HepG2 (cell line): Measurements from ENCODE around the gene PEAK1. TPM values are rescaled to one million over a fixed set of nuclear protein-coding genes. Genes with fewer than 3 reads are reported as not detected.

Experiments used
- ATAC-seq: fragments of 200-7000 bp; cut with Tn5 transposase; 3 replicates; pipeline ENCODE4 v1.9.1; 2020; ENCODE audit warnings: mild to moderate bottlenecking, moderate library complexity
- BruUV-seq: library from RNA; stranded (reverse); fragments of 400-500 nt; replicated peaks from 2 replicates; lab custom pipeline; 2021; lab: Mats Ljungman, UMichigan
- CTCF ChIA-PET: fragments of 300-600 bp; formaldehyde crosslinking; extraction: SDS; loops from one replicate; lab custom pipeline; 2021; ENCODE audit warnings: low total read pairs, inconsistent platforms, low intra/inter-chr PET ratio; lab: Yijun Ruan, JAX
- POLR2A ChIA-PET: fragments of 350-600 bp; sonication (Branson Sonifier 250); formaldehyde crosslinking; loops from one replicate; lab custom pipeline; 2020; ENCODE audit warnings: antibody characterized with exemption, inconsistent platforms; lab: Yijun Ruan, JAX
- DNase-seq: peaks from one replicate; pipeline ENCODE4 v3.0.0-alpha.2; 2015; ENCODE audit warnings: low spot score
- FAIRE-seq: peaks from 3 replicates; lab custom pipeline; 2011; peaks lifted over from hg19 to GRCh38; lab: Jason Lieb, UNC
- H2AFZ ChIP-seq: one replicate; pipeline ENCODE4 v1.6.1; 2011; ENCODE audit warnings: low read length, inconsistent platforms
- H3K27ac ChIP-seq: fragments of 300-600 bp; 3 replicates; pipeline ENCODE4 v1.8.0; 2011; ENCODE audit warnings: mixed run types, mild to moderate bottlenecking, mixed read lengths, low read length, inconsistent platforms; ENCODE audit not compliant: insufficient read depth; ENCODE audit errors: extremely low read length
- H3K27me3 ChIP-seq, 2 experiments: fragments of 200-600 bp in 1 of 2; 2 replicates in 1 of 2; 3 replicates in 1 of 2; pipeline versions ENCODE4 v1.6.0 to v1.8.0; 2011; ENCODE audit warnings: low read length in 2 of 2, mild to moderate bottlenecking in 2 of 2, moderate library complexity in 2 of 2, inconsistent platforms in 1 of 2; ENCODE audit not compliant: insufficient read depth in 2 of 2, control insufficient read depth in 1 of 2
- H3K36me3 ChIP-seq, 2 experiments: fragments of 200-600 bp in 1 of 2; replicated peaks in 1 of 2; 2 replicates in 1 of 2; 3 replicates in 1 of 2; pipeline versions ENCODE4 v1.5.1 to v1.8.0; 2011; ENCODE audit warnings: low read length in 2 of 2, inconsistent platforms in 1 of 2; ENCODE audit not compliant: insufficient read depth in 2 of 2, control insufficient read depth in 1 of 2
- H3K4me1 ChIP-seq: 2 replicates; pipeline ENCODE4 v1.5.1; 2012; ENCODE audit warnings: low read length, inconsistent platforms; ENCODE audit not compliant: insufficient read depth
- H3K4me2 ChIP-seq: 2 replicates; pipeline ENCODE4 v1.6.0; 2011; ENCODE audit warnings: low read depth, low read length, inconsistent platforms
- H3K4me3 ChIP-seq, 3 experiments: fragments of 200-600 bp in 1 of 3; sonication (generic), shearing (Covaris generic) in 1 of 3; replicated peaks in 1 of 3; 2 replicates each; pipeline ENCODE4 v1.5.1; 2011 to 2016; ENCODE audit warnings: low read length in 3 of 3, inconsistent platforms in 2 of 3, low read depth in 2 of 3, mild to moderate bottlenecking in 2 of 3, control low read depth in 1 of 3, mixed read lengths in 1 of 3; ENCODE audit not compliant: insufficient read depth in 1 of 3
- H3K79me2 ChIP-seq: one replicate; pipeline ENCODE4 v1.6.1; 2011; ENCODE audit warnings: low read length, inconsistent platforms; ENCODE audit not compliant: insufficient read depth
- H3K9ac ChIP-seq: 2 replicates; pipeline ENCODE4 v1.6.0; 2011; ENCODE audit warnings: mild to moderate bottlenecking, low read depth, low read length, inconsistent platforms; ENCODE audit not compliant: insufficient read depth
- H3K9me3 ChIP-seq: 2 replicates; pipeline ENCODE4 v1.5.1; 2012; ENCODE audit warnings: mild to moderate bottlenecking, low read length
- H4K20me1 ChIP-seq: 2 replicates; pipeline ENCODE4 v1.6.0; 2011; ENCODE audit warnings: inconsistent platforms, mild to moderate bottlenecking, low read length, moderate library complexity; ENCODE audit not compliant: insufficient read depth
- ARID4A ChIP-seq: sonication (generic); formaldehyde crosslinking; IDR thresholded peaks from 2 replicates; pipeline ENCODE4 v1.5.0; 2020; ENCODE audit warnings: mild to moderate bottlenecking, missing genetic modification reagents, borderline replicate concordance
- GABPA ChIP-seq, 2 experiments: IDR thresholded peaks; 2 replicates each; pipeline ENCODE4 v1.6.1; 2011 to 2016; ENCODE audit warnings: low read depth in 2 of 2, low read length in 1 of 2, missing biosample characterization in 1 of 2, missing genetic modification characterization in 1 of 2
- GABPB1 ChIP-seq: IDR thresholded peaks from 2 replicates; pipeline ENCODE4 v1.6.1; 2016; ENCODE audit warnings: mild to moderate bottlenecking, missing genetic modification reagents, moderate library complexity, missing compliant biosample characterization
- REST ChIP-seq, 2 experiments: IDR thresholded peaks; 2 replicates each; pipeline ENCODE4 v1.6.1; 2011 to 2012; ENCODE audit warnings: low read length in 2 of 2, borderline replicate concordance in 1 of 2, low read depth in 1 of 2, mild to moderate bottlenecking in 1 of 2, moderate library complexity in 1 of 2
- SAFB2 ChIP-seq: sonication (generic); formaldehyde crosslinking; IDR thresholded peaks from 2 replicates; pipeline ENCODE4 v1.5.1; 2020; ENCODE audit warnings: missing genetic modification reagents, low read depth, mild to moderate bottlenecking, borderline replicate concordance
- SOX6 ChIP-seq, 2 experiments: fragments of 450-650 bp in 1 of 2; sonication (generic) in 1 of 2; formaldehyde crosslinking in 1 of 2; IDR thresholded peaks; 2 replicates each; pipeline versions ENCODE4 v1.4.0 to v1.6.1; 2017 to 2020; ENCODE audit warnings: antibody characterized with exemption in 1 of 2, mild to moderate bottlenecking in 1 of 2, missing genetic modification reagents in 1 of 2
- ZBTB46 ChIP-seq: sonication (generic); formaldehyde crosslinking; IDR thresholded peaks from 2 replicates; pipeline ENCODE4 v1.4.0; 2020; ENCODE audit warnings: mild to moderate bottlenecking, missing genetic modification reagents, borderline replicate concordance
- ZFP1 ChIP-seq: IDR thresholded peaks from 2 replicates; pipeline ENCODE4 v1.6.1; 2016
- ZNF253 ChIP-seq: sonication (generic); formaldehyde crosslinking; IDR thresholded peaks from 2 replicates; pipeline ENCODE4 v1.8.0; 2022; ENCODE audit warnings: mild to moderate bottlenecking, missing genetic modification reagents, borderline replicate concordance
- ZNF414 ChIP-seq: sonication (generic); formaldehyde crosslinking; IDR thresholded peaks from 2 replicates; pipeline ENCODE4 v1.5.0; 2020; ENCODE audit warnings: missing genetic modification reagents
- ZNF780A ChIP-seq: sonication (generic); formaldehyde crosslinking; IDR thresholded peaks from 2 replicates; pipeline ENCODE4 v1.8.0; 2022; ENCODE audit warnings: mild to moderate bottlenecking, missing genetic modification reagents, moderate library complexity
- ZNF784 ChIP-seq: sonication (generic); formaldehyde crosslinking; IDR thresholded peaks from 2 replicates; pipeline ENCODE4 v1.5.1; 2020; ENCODE audit warnings: missing genetic modification reagents, mild to moderate bottlenecking, borderline replicate concordance
- WGBS: methylation state at CpG from one replicate; pipeline ENCODE4 v1.1.6; 2017; ENCODE audit warnings: low lambda C conversion rate; 5-methylcytosine and 5-hydroxymethylcytosine counted together
- in situ Hi-C: cut with HindIII; loops from 2 replicates; pipeline ENCODE4 v1.10.0; 2017; ENCODE audit warnings: low pct_unique_long_range_greater_than_20kb; ENCODE audit not compliant: extremely low pct_ligation_motif_present
- intact Hi-C: fragments of 100-400 bp; cut with micrococcal nuclease; formaldehyde crosslinking; loops from one replicate; pipeline ENCODE4 v1.10.0; 2022; ENCODE audit not compliant: unreplicated experiment
- polyA plus RNA-seq, 8 experiments: library from polyadenylated mRNA; depleted of rRNA in 3 of 8; stranded (reverse) in 7 of 8; unstranded in 1 of 8; fragments of >200 nt; fragmentation: Illumina TruSeq in 4 of 8; extraction: Trizol in 4 of 8; gene quantifications; 2 replicates each; pipeline versions ENCODE4 v1.2.1 to v1.2.3, GENCODE V29; 2011 to 2016; ENCODE audit warnings: low read depth in 4 of 8, missing spikeins in 1 of 8, mixed read lengths in 1 of 8; ENCODE audit not compliant: insufficient read depth in 1 of 8
- total RNA-seq, 5 experiments: library from RNA; depleted of rRNA; stranded (reverse); fragments of >200 nt; fragmentation: Illumina TruSeq; extraction: Trizol; gene quantifications; 2 replicates each; pipeline ENCODE4 v1.2.3, GENCODE V29; 2016; ENCODE audit warnings: low read depth in 1 of 5

Gene PEAK1
- total and polyA plus RNA-seq, 2 of the 13 experiments (the other 11 are each of a cell fraction or from before 2014, with no cell fraction given): 6.0 to 6.6 TPM

GRCh38 chr15:77221708-77222107 is 198.2 kb downstream of the PEAK1 start:
- peaks cover 45% of the 10 kb centered on the region for H3K4me1 ChIP-seq
- ATAC-seq: no peak
- no peak overlapping the region for H2AFZ ChIP-seq
- DNase-seq: no peak
- H3K36me3 ChIP-seq: no peaks in the 10 kb centered on the region
- no peaks in the 10 kb centered on the region for H3K9me3 ChIP-seq
- H3K27ac ChIP-seq: no peak overlapping the region
- H3K27me3 ChIP-seq: no peaks in the 10 kb centered on the region
- FAIRE-seq: no peak
- intact Hi-C loops: no loop called here
- H3K4me2 ChIP-seq: no peak overlapping the region
- 98% methylated on average over 3 of the region's 3 CpGs for WGBS
- no peak overlapping the region for H3K4me3 ChIP-seq
- TF ChIP-seq GABPA (IDR thresholded peaks at IDR 0.05; ENCODE audit: low read depth, low read length) (no peak), GABPA (CRISPR knock-in tag; IDR thresholded peaks at IDR 0.05; ENCODE audit: low read depth) (no peak), ZNF253 (CRISPR knock-in tag) (no peak), ZNF414 (CRISPR knock-in tag) (no peak), SAFB2 (no peak), ZFP1 (no peak), ZNF784 (CRISPR knock-in tag) (no peak), ARID4A (CRISPR knock-in tag) (no peak), ZNF780A (CRISPR knock-in tag) (no peak), ZBTB46 (CRISPR knock-in tag) (no peak), REST (IDR thresholded peaks at IDR 0.05; ENCODE audit: borderline replicate concordance in 1 of 2, low read depth in 1 of 2, low read length in 2 of 2) (no peak), GABPB1 (CRISPR knock-in tag) (no peak), SOX6 (IDR thresholded peaks at IDR 0.05) (no peak), SOX6 (CRISPR knock-in tag; IDR thresholded peaks at IDR 0.05) (no peak)
- BruUV-seq: no TSS peak
- H3K9ac ChIP-seq: no peak overlapping the region
- ChIA-PET CTCF (no interaction called here), POLR2A (no interaction called here)
- H4K20me1 ChIP-seq: no peaks in the 10 kb centered on the region
- in situ Hi-C loops: no loop called here
- H3K79me2 ChIP-seq: no peaks in the 10 kb centered on the region
